Measurements from ENCODE around the gene TBC1D5.

- TF ChIP-seq CTCF (IDR thresholded peaks at IDR 0.05) (no peak), EZH2 (IDR thresholded peaks at IDR 0.05; ENCODE audit: borderline replicate concordance, insufficient read depth, low read depth, low read length, poor library complexity, severe bottlenecking) (no peak)
These were observed 28.3 kb upstream of the TBC1D5 start for GRCh38 chr3:17770682-17771081.

Measured in B cell (primary cell).